ENCODE results near the gene DSCAM. TPM values are rescaled to one million over a fixed set of nuclear protein-coding genes. Genes with fewer than 3 reads are reported as not detected.

The DSCAM gene
- total RNA-seq, 1 donor: not detected

DNA sequence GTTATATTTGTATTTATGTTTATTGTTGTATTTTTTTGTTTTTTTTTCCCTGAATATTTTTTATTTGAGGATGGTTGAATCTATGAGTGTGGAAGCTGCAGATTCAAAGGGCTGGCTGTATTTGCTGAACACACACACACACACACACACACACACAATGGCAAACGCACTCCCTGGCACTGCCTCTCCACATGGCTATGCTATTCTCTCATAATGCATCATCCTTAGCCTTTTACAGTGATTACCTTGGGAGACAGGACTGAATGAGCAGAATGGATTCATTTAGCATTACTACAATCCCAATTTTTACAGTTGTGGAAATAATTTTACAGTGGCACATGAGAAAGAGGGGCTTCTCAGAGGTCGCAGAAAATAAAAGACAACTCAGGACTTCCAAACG is 589.6 kb downstream of the DSCAM start:
- H3K4me3 ChIP-seq (ENCODE audit: low read depth, low read length): no peak overlapping the region
- TF ChIP-seq, protein P1, sequence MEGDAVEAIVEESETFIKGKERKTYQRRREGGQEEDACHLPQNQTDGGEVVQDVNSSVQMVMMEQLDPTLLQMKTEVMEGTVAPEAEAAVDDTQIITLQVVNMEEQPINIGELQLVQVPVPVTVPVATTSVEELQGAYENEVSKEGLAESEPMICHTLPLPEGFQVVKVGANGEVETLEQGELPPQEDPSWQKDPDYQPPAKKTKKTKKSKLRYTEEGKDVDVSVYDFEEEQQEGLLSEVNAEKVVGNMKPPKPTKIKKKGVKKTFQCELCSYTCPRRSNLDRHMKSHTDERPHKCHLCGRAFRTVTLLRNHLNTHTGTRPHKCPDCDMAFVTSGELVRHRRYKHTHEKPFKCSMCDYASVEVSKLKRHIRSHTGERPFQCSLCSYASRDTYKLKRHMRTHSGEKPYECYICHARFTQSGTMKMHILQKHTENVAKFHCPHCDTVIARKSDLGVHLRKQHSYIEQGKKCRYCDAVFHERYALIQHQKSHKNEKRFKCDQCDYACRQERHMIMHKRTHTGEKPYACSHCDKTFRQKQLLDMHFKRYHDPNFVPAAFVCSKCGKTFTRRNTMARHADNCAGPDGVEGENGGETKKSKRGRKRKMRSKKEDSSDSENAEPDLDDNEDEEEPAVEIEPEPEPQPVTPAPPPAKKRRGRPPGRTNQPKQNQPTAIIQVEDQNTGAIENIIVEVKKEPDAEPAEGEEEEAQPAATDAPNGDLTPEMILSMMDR (IDR thresholded peaks at IDR 0.05; ENCODE audit: insufficient read depth, low read length): no peak
- no peak for DNase-seq (ENCODE audit: low read depth)

DNA sequence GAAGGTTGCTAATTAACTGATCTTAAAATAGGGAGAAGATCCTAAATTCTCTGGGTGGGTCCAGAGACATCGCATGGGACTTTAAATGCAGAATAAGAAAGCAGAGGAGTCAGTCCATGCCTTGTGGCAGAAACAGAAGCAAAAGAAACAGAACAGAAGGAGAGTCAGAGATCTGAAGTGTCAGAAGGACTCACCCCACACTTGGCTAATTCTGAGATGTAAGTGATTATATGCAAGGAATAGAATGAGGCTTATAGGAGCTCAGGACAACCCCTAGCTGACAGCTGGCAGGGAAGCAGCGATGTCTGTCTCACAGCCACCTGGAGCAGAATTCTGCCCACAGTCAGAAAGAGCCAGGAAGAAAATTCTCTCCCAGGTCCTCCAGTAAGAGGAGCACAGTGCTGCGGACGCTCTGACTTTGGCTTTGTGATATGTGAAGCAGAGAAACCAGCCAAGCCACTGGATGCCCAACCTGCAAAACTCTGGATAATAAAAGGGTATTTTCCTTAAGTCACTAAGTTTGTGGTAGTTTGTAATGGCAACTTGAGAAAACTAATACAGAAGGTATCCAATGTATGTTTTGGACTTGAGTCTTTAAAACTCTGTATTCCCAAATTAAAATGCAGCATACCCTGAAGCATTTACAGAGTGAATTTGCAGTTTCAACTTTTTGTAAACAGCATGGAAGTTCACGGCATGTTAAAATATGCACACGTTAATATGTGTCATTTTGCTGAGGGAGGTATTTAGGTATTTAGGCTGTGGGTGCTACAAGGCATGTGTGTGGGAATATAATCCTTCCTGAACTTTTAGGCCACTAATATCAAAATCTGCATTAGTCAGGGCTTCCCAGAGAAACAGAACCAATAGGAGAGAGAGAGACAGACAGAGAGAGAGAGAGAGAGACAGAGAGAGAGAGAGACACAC is 591.2 kb downstream of the DSCAM start:
- TF ChIP-seq, protein P1 (IDR thresholded peaks at IDR 0.05; ENCODE audit: insufficient read depth, low read length): no peak
- DNase-seq (ENCODE audit: low read depth): no peak
- no peak overlapping the region for H3K4me3 ChIP-seq (ENCODE audit: low read depth, low read length)

DNA sequence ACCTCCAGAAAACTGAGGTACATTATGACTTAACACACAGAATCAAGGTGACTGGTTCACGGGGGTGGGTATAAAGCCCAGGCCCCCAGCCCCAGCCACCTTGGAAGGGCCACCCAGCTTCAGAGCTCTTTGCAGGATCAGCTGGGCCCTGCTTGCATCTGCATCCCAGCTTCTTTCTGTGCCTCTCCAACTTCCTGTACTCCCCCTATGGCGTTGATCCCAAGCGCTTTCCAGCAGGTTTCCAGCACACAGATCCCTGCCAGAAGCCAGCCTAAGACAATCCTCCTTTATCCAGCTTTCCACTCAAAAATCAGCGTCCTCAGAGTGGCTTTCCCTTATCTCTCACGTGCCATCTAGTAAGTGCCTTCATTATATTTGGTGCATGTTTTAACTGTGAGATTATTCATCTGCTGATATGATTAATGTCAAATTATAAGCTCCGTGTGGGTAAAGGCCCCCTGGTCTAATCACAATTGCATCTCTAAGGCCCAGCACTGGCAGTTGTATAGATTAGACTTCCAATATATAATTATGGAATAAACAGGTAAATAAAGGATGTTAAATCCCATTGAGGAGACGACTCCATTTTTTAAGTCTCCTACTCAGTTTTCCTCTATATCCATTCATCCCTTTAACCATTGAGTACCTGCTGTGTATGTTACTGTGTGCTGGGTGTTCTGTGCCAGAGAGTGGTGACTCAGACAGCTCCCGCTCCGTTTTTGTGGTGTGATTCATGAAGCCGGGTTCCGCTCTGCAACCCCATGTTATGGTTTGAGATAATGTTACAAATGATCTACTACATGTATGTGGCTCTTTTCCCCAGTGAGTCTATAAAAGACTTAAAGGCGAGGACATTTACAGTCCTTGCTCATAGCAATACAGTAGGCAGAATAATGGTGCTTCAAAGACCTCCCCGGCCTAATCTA is 592.2 kb downstream of the DSCAM start:
- TF ChIP-seq, protein P1 (IDR thresholded peaks at IDR 0.05; ENCODE audit: insufficient read depth, low read length): no peak
- H3K4me3 ChIP-seq (ENCODE audit: low read depth, low read length): no peak overlapping the region
- DNase-seq (ENCODE audit: low read depth): no peak

DNA sequence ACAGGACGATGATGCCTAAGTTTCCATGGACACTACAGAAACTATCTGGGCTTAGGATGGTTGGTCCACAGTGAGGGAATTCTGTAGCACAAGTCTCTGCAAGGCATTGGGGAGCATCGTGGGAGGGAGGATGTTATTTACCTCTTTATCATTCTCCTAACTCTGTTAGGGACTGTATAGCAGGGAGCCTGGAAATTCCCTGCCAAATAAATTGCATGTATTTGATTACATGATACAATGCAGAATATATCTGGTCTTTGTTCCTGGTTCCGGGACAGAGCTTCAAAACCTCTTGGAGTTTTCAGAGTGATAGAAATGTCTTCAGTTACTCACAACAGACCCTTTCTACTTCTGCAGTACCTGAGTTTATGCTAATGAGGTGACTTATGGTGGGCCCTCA is 593.8 kb downstream of the DSCAM start:
- no peak for DNase-seq (ENCODE audit: low read depth)
- TF ChIP-seq, protein P1 (IDR thresholded peaks at IDR 0.05; ENCODE audit: insufficient read depth, low read length): no peak
- H3K4me3 ChIP-seq (ENCODE audit: low read depth, low read length): no peak overlapping the region

DNA sequence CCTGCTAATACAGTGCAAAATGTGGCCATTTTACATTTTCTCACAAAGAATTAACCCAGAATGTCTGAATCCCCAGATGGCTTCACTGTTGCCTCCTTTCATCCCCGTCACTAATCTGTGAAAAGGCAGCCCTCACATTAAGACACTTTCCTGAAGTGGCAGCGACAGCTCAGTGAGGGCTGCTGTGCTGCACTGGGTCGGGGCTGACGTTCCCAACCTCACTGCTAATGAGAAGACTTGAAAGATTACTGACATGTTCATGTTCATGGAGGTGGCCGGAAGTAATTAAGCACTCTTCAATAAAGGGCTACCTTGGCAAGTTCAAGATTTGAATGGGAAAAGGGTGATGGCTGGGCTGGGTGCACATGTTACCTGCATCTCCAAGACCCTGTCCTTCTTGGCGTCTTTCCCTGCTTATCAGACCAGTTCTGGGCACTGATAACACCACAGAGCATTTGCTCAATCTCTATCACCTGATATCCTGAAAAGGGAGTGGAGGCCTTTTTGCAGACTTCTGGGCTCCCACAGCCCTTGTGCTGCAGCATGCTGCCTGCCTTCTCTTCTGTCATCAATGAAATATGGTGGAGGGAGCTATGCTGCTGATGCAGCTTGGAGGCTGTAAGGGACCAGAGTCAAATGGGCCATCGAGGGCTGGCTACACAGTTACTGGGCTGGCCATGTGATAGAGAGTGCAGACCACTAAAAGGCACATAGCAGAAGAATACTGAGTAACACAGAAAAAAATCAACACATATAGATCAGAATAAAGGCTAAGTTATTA is 596.3 kb downstream of the DSCAM start:
- TF ChIP-seq, protein P1 (IDR thresholded peaks at IDR 0.05; ENCODE audit: insufficient read depth, low read length): no peak
- DNase-seq (ENCODE audit: low read depth): no peak
- no peak overlapping the region for H3K4me3 ChIP-seq (ENCODE audit: low read depth, low read length)

DNA sequence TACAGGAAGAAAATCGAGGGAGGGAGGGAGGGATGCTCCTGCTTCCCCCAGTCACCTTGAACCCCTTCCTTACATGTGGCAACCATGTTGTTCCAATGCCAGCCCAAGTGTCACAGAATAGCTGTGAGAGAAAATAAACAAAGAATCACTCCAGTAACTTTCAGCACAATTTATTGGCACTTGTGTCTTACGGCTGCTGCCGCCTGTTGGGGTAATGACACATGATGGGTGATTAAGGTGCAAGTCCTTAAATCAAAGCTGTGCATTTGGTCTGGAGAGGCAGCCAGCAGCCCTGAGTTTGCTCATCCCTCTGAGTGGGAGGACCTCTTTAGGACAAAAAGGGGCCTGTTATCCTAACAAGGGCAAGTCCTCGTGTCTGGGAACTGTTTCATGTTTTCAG is 602.0 kb downstream of the DSCAM start:
- TF ChIP-seq, protein P1 (IDR thresholded peaks at IDR 0.05; ENCODE audit: insufficient read depth, low read length): no peak

More for the DNA sequence above, 602.0 kb downstream of the DSCAM start:
- H3K4me3 ChIP-seq (ENCODE audit: low read depth, low read length): no peak overlapping the region
- no peak for DNase-seq (ENCODE audit: low read depth)
